Stimulated activated CD4-positive, alpha-beta T cell treated with anti-CD3 and anti-CD28 coated beads, Interleukin-4, amount 100 ng/mL, for 4 hours (primary cell): Measurements from ENCODE around the gene RBM20.
"Not testable (repeated sequence)": the region's sequence is repeated elsewhere in the genome, so short reads cannot be mapped to it uniquely, and the experiment has no call there.

Source experiments
- DNase-seq, 2 experiments: peaks; one replicate each; pipeline ENCODE4 v3.0.0-alpha.2; 2020

The RBM20 gene

GRCh38 chr10:110649347-110650264 is 5.5 kb downstream of the RBM20 start:
- no peak for DNase-seq

- no peak for DNase-seq
Measured at GRCh38 chr10:110650265-110650668, 6.1 kb downstream of the RBM20 start.

- no peak for DNase-seq
Measured at GRCh38 chr10:110651044-110651958, 7.2 kb downstream of the RBM20 start.

- DNase-seq: no peak
Measured at GRCh38 chr10:110652475-110653118, 8.5 kb downstream of the RBM20 start.

GRCh38 chr10:110655320-110655719 is 11.2 kb downstream of the RBM20 start:
- DNase-seq: no peak

GRCh38 chr10:110656612-110657011 is 12.5 kb downstream of the RBM20 start:
- no peak for DNase-seq

GRCh38 chr10:110657973-110658691 is 14.0 kb downstream of the RBM20 start:
- DNase-seq: no peak

- DNase-seq: no peak
Measured at GRCh38 chr10:110659558-110659957, 15.4 kb downstream of the RBM20 start.

GRCh38 chr10:110660289-110660688 is 16.2 kb downstream of the RBM20 start:
- not testable (repeated sequence) for DNase-seq

GRCh38 chr10:110661292-110661691 is 17.2 kb downstream of the RBM20 start:
- no peak for DNase-seq

GRCh38 chr10:110664483-110665420 is 20.6 kb downstream of the RBM20 start:
- DNase-seq: no peak

- DNase-seq: not testable (repeated sequence)
Measured at GRCh38 chr10:110666259-110666658, 22.1 kb downstream of the RBM20 start.

GRCh38 chr10:110666673-110667072 is 22.5 kb downstream of the RBM20 start:
- no peak for DNase-seq

- DNase-seq: no peak
Measured at GRCh38 chr10:110667620-110668343, 23.6 kb downstream of the RBM20 start.

GRCh38 chr10:110668443-110668842 is 24.3 kb downstream of the RBM20 start:
- DNase-seq: no peak

- no peak for DNase-seq
Measured at GRCh38 chr10:110670335-110670734, 26.2 kb downstream of the RBM20 start.

GRCh38 chr10:110671788-110672579 is 27.8 kb downstream of the RBM20 start:
- DNase-seq: peak; percentile 60 to 72

GRCh38 chr10:110672580-110672919 is 28.4 kb downstream of the RBM20 start:
- DNase-seq: no peak

- DNase-seq: no peak
Measured at GRCh38 chr10:110676016-110676415, 31.9 kb downstream of the RBM20 start.
